Neutrophil (primary cell): Measurements from ENCODE around the gene COL5A2.

ENCODE experiments used
- H3K27ac ChIP-seq: fragments of 200-600 bp; sonication (generic); 2 replicates; pipeline ENCODE4 v1.5.1; 2016; ENCODE audit warnings: mild to moderate bottlenecking, moderate library complexity
- H3K27me3 ChIP-seq: fragments of 200-600 bp; sonication (generic); 2 replicates; pipeline ENCODE4 v1.6.0; 2016; ENCODE audit warnings: mild to moderate bottlenecking
- H3K36me3 ChIP-seq: fragments of 200-600 bp; sonication (generic); 2 replicates; pipeline ENCODE4 v1.5.1; 2017
- H3K4me1 ChIP-seq, 2 experiments: fragments of 200-600 bp in 1 of 2; sonication (generic) in 1 of 2; 1 replicate in 1 of 2; 2 replicates in 1 of 2; pipeline versions ENCODE4 v1.5.1 to v1.6.1; 2013 to 2016; ENCODE audit warnings: low read depth in 1 of 2, low read length in 1 of 2, mild to moderate bottlenecking in 1 of 2, moderate library complexity in 1 of 2; ENCODE audit not compliant: control insufficient read depth in 1 of 2, insufficient read depth in 1 of 2
- H3K4me3 ChIP-seq, 2 experiments: fragments of 200-600 bp in 1 of 2; sonication (generic) in 1 of 2; 1 replicate in 1 of 2; 2 replicates in 1 of 2; pipeline ENCODE4 v1.5.1; 2013 to 2016; ENCODE audit warnings: low read depth in 1 of 2, low read length in 1 of 2, mild to moderate bottlenecking in 1 of 2, moderate library complexity in 1 of 2
- H3K9me3 ChIP-seq: fragments of 200-600 bp; sonication (generic); 2 replicates; pipeline ENCODE4 v1.5.1; 2016
- TF ChIP-seq, protein P1 (sequence below): fragments of 200-600 bp; sonication (generic); IDR thresholded peaks from 2 replicates; pipeline ENCODE4 v1.5.1; 2016; ENCODE audit warnings: antibody characterized with exemption

COL5A2 gene

DNA sequence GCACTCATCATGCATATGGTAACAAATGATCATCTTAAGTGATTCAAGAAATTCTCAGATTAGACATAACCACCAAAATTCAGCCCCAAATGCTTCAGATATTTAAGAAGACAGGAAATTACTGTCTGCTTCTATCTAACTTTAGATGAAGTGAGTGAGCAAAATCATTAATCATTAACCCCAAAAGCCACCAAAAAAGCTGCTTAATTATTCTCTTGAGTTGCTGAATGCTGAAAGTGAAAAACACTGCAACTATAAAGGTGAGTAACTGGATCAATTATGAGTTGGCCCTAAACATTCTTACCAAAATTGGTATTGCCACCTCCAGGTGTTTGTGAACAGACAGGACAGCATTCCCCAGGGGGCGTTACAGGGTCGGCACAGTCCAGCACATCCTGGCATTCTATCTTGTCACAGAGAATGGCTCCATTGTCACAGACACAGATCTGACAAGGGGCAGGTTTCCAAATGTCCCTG, 69.6 kb downstream of the COL5A2 start:
- H3K4me1 ChIP-seq, result no peaks in the 10 kb centered on the region
- no peak overlapping the region for H3K27ac ChIP-seq
- no peaks in the 10 kb centered on the region for H3K9me3 ChIP-seq
- no peaks in the 10 kb centered on the region for H3K27me3 ChIP-seq
- TF ChIP-seq, protein P1, sequence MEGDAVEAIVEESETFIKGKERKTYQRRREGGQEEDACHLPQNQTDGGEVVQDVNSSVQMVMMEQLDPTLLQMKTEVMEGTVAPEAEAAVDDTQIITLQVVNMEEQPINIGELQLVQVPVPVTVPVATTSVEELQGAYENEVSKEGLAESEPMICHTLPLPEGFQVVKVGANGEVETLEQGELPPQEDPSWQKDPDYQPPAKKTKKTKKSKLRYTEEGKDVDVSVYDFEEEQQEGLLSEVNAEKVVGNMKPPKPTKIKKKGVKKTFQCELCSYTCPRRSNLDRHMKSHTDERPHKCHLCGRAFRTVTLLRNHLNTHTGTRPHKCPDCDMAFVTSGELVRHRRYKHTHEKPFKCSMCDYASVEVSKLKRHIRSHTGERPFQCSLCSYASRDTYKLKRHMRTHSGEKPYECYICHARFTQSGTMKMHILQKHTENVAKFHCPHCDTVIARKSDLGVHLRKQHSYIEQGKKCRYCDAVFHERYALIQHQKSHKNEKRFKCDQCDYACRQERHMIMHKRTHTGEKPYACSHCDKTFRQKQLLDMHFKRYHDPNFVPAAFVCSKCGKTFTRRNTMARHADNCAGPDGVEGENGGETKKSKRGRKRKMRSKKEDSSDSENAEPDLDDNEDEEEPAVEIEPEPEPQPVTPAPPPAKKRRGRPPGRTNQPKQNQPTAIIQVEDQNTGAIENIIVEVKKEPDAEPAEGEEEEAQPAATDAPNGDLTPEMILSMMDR, result no peak
- no peaks in the 10 kb centered on the region for H3K36me3 ChIP-seq
- no peak overlapping the region for H3K4me3 ChIP-seq

DNA sequence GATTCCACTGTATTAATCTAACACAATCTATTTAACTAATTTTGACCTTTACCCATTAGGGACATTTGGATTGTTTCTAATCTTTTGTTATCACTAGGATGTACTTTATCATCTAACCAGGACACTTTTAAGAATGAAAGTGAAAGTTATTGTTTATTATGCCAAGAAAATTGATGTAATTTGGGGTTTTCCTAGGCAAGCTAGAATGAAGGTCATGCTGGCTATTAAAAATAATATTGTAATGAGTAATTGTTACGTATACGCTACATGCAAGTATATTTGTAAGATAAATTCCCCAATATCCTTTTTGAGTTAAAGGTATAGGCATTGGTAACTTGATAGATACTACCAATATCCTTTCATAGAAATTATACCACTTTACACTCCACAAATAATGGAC, 74.6 kb downstream of the COL5A2 start:
- H3K4me1 ChIP-seq, result no peaks in the 10 kb centered on the region
- TF ChIP-seq, protein P1, result no peak
- H3K27ac ChIP-seq, result no peak overlapping the region
- H3K36me3 ChIP-seq, result no peaks in the 10 kb centered on the region
- H3K27me3 ChIP-seq, result no peaks in the 10 kb centered on the region
- no peak overlapping the region for H3K4me3 ChIP-seq
- H3K9me3 ChIP-seq, result no peaks in the 10 kb centered on the region

DNA sequence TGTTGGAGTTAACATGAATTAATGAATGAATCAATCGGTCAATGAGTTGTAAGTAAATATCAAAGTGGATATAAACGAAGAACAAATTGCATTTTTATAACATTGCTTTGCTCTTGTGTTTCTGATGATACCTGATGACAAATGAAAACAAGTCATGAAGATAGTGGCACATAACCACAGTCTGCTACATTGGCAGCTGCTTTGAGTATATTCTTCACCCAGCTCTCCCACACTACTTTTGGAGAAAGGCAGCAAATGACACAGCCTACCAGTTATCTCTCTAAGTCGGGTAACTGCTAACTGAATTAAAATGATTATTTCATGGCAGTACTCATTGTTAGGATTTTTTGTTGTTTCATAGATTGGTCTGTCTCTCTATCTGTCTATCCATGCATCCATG, 76.8 kb downstream of the COL5A2 start:
- TF ChIP-seq, protein P1, result no peak

DNA sequence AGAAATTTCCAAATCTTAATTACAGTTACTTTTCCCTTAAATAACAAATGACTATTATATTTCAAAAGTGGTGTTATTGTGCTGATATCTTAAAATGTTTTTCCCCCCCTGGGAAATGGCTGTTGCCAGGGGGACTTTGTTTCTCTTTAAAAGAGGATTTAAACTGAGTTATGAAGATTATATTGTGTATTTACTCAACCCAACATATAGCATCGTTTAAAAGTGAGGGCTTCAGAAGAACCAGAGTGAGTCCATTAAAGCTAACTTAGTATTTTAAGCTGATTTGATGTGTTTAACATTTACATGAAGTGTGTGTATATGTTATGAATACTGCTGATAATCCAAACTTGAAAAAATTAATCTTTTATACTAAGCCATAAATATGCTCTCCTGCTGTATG, 81.6 kb downstream of the COL5A2 start:
- TF ChIP-seq, protein P1, result no peak
- Histone ChIP-seq H3K27ac (no peak overlapping the region), H3K4me3 (no peak overlapping the region), H3K4me1 (no peaks in the 10 kb centered on the region), H3K36me3 (no peaks in the 10 kb centered on the region), H3K9me3 (no peaks in the 10 kb centered on the region), H3K27me3 (no peaks in the 10 kb centered on the region)

More for the DNA sequence above, 76.8 kb downstream of the COL5A2 start:
- Histone ChIP-seq H3K27me3 (no peaks in the 10 kb centered on the region), H3K36me3 (no peaks in the 10 kb centered on the region), H3K9me3 (no peaks in the 10 kb centered on the region), H3K27ac (no peak overlapping the region), H3K4me3 (no peak overlapping the region), H3K4me1 (no peaks in the 10 kb centered on the region)

DNA sequence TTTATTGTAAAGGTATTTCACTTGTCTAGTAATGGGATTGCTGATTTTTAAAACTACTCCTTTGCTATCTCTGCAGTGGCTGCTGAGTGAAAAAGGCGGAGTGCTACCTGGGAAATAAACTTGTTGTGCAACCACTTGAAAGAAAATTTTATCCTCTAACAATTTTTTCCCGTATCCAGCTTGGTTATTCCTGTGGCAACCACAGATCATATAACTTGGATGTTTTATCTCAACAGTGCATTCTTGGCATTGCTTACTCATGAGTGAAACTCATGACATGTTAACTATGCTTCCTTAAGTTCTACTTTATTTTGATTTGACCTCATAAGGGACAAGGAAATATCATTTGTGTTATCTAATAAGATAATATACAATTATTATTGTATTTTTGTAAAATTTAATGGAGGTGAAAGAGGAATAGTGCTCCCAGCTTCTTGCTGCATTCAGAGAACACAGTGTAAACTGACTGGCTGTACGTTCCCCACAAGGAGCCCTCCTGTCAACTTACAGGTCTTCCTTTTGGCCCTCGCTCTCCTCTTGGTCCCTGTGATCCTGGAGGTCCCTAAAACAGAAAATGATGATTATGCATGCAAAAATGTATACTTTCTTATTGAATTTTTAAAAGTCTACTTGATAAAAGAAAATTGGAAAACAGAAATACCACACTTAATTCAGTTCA, 82.7 kb downstream of the COL5A2 start:
- Histone ChIP-seq H3K4me1 (no peaks in the 10 kb centered on the region), H3K36me3 (no peaks in the 10 kb centered on the region), H3K4me3 (no peak overlapping the region), H3K27me3 (no peaks in the 10 kb centered on the region), H3K9me3 (no peaks in the 10 kb centered on the region), H3K27ac (no peak overlapping the region)
- TF ChIP-seq, protein P1, result no peak
